ENCODE data around the gene MDP1.
A peak's percentile ranks its signal among the peaks of the same experiment; 100 is the strongest.

GRCh38 chr14:24185026-24185425 lies 30.8 kb downstream of the MDP1 start:
- TF ChIP-seq TAF1 (IDR thresholded peaks at IDR 0.05; ENCODE audit: borderline replicate concordance, low read depth, low read length) (no peak), POLR2A (IDR thresholded peaks at IDR 0.05; ENCODE audit: low read depth, low read length) (peak; percentile 37; the same call in 1 of the 2 replicates)

Data from GM12892 (cell line).